OCI-LY7 (cell line): Measurements from ENCODE around the gene PCGF3. TPM values are rescaled to one million over a fixed set of nuclear protein-coding genes. Genes with fewer than 3 reads are reported as not detected.
A peak's percentile ranks its signal among the peaks of the same experiment; 100 is the strongest.

Experiments used
- BruUV-seq: library from RNA; stranded (reverse); fragments of 400-500 nt; replicated peaks from 2 replicates; lab custom pipeline; 2021; lab: Mats Ljungman, UMichigan
- CTCF ChIA-PET: fragments of 300-600 bp; sonication (Branson Sonifier 250); formaldehyde crosslinking; loops from one replicate; lab custom pipeline; 2022; ENCODE audit warnings: antibody characterized with exemption; ENCODE audit not compliant: unreplicated experiment; lab: Charles Lee
- POLR2A ChIA-PET: fragments of 300-600 bp; sonication (Branson Sonifier 250); formaldehyde crosslinking; loops from one replicate; lab custom pipeline; 2022; ENCODE audit warnings: antibody characterized with exemption; lab: Charles Lee
- DNase-seq: peaks from one replicate; pipeline ENCODE4 v3.0.0-alpha.2; 2015; ENCODE audit warnings: low spot score
- H2AFZ ChIP-seq: fragments of 200-600 bp; sonication (generic), shearing (Covaris generic); 2 replicates; pipeline ENCODE4 v1.6.1; 2014; ENCODE audit warnings: mild to moderate bottlenecking, antibody characterized with exemption, low read length, moderate library complexity
- H3K27ac ChIP-seq: fragments of 200-600 bp; sonication (generic); 2 replicates; pipeline ENCODE4 v1.5.1; 2014; ENCODE audit warnings: mixed run types, low read depth, mild to moderate bottlenecking, moderate library complexity, low read length, inconsistent platforms; ENCODE audit not compliant: poor library complexity, severe bottlenecking
- H3K36me3 ChIP-seq: fragments of 200-600 bp; sonication (generic); 2 replicates; pipeline ENCODE4 v1.6.1; 2014; ENCODE audit warnings: mild to moderate bottlenecking, antibody characterized with exemption, low read length, moderate library complexity, mixed read lengths; ENCODE audit not compliant: insufficient read depth
- H3K4me1 ChIP-seq: fragments of 200-600 bp; sonication (generic); 2 replicates; pipeline ENCODE4 v1.5.1; 2014; ENCODE audit warnings: mild to moderate bottlenecking, low read length; ENCODE audit not compliant: insufficient read depth, poor library complexity, severe bottlenecking
- H3K4me2 ChIP-seq: fragments of 200-600 bp; sonication (generic); 2 replicates; pipeline ENCODE4 v1.6.1; 2014; ENCODE audit warnings: mild to moderate bottlenecking, low read length
- H3K4me3 ChIP-seq: fragments of 200-600 bp; sonication (generic); 2 replicates; pipeline ENCODE4 v1.5.1; 2014; ENCODE audit warnings: mild to moderate bottlenecking, low read depth, low read length; ENCODE audit not compliant: poor library complexity, severe bottlenecking
- H3K79me2 ChIP-seq: fragments of 200-600 bp; sonication (generic); 2 replicates; pipeline ENCODE4 v1.6.1; 2016; ENCODE audit warnings: low read depth, mild to moderate bottlenecking, low read length, moderate library complexity, mixed read lengths; ENCODE audit not compliant: insufficient read depth
- H3K9me2 ChIP-seq: fragments of 200-600 bp; sonication (generic); 2 replicates; pipeline ENCODE4 v1.6.1; 2016; ENCODE audit warnings: mild to moderate bottlenecking, low read length, mixed read lengths; ENCODE audit not compliant: insufficient read depth
- H3K9me3 ChIP-seq: fragments of 200-600 bp; sonication (generic); 2 replicates; pipeline ENCODE4 v1.6.1; 2014; ENCODE audit warnings: mild to moderate bottlenecking, mixed run types, low read length, mixed read lengths
- H4K20me1 ChIP-seq: fragments of 200-600 bp; sonication (generic); 2 replicates; pipeline ENCODE4 v1.6.1; 2014; ENCODE audit warnings: mild to moderate bottlenecking, antibody characterized with exemption, low read length, moderate library complexity, mixed read lengths; ENCODE audit not compliant: insufficient read depth
- CTCF ChIP-seq: fragments of 200-600 bp; sonication (generic); conservative IDR thresholded peaks from 2 replicates; pipeline ENCODE4 v1.5.1; 2014; ENCODE audit warnings: mild to moderate bottlenecking, antibody characterized with exemption, low read length, moderate library complexity, mixed read lengths
- EZH2phosphoT487 ChIP-seq: fragments of 200-600 bp; sonication (generic); IDR thresholded peaks from 2 replicates; pipeline ENCODE4 v1.6.1; 2018; ENCODE audit warnings: low read depth, borderline replicate concordance, mild to moderate bottlenecking, mixed run types, antibody characterized with exemption, low read length, moderate library complexity, mixed read lengths
- intact Hi-C: fragments of 100-400 bp; cut with micrococcal nuclease; formaldehyde crosslinking; loops from one replicate; pipeline ENCODE4 v1.10.0; 2022; ENCODE audit not compliant: unreplicated experiment
- total RNA-seq, 2 experiments: library from RNA; depleted of rRNA in 1 of 2; stranded (reverse); fragments of >200 nt in 1 of 2; shearing (Covaris generic) in 1 of 2; gene quantifications; 2 replicates each; pipeline ENCODE4 v1.2.3, GENCODE V29; 2014 to 2022

PCGF3 gene
- total RNA-seq, 2 experiments from 2014 or later = 33.8 to 50.2 TPM

- no peak overlapping the region for H3K4me3 ChIP-seq
- H3K36me3 ChIP-seq = peaks cover 21% of the 10 kb centered on the region; the same call in 1 of the 2 replicates
- intact Hi-C loops = loop anchor here (2.0 to 5.0 kb wide), 3 partner anchors 150 to 500 kb away; partner anchors contain the start of gene IDUA
- no peaks in the 10 kb centered on the region for H3K9me2 ChIP-seq
- peaks cover 10% of the 10 kb centered on the region for H3K4me1 ChIP-seq
- H3K79me2 ChIP-seq = no peaks in the 10 kb centered on the region
- H4K20me1 ChIP-seq = no peaks in the 10 kb centered on the region
- H3K27ac ChIP-seq = no peak overlapping the region
- POLR2A ChIA-PET = no interaction called here
- no peak overlapping the region for H3K4me2 ChIP-seq
- no peaks in the 10 kb centered on the region for H3K9me3 ChIP-seq
- H2AFZ ChIP-seq = no peak overlapping the region
- CTCF ChIA-PET = interaction anchor here (0.7 to 0.9 kb wide), 2 partner anchors 108 to 149 kb away, joined by 3 to 10 read pairs; no protein-coding TSS in a partner anchor
- DNase-seq = no peak
- no TSS peak for BruUV-seq
- TF ChIP-seq CTCF = no peak
- no peak for TF ChIP-seq EZH2phosphoT487
Observed at GRCh38 chr4:742096-742741, 36.6 kb downstream of the PCGF3 start.

GRCh38 chr4:742742-743311, 37.2 kb downstream of the PCGF3 start:
- no peak overlapping the region for H3K4me2 ChIP-seq
- no peaks in the 10 kb centered on the region for H3K9me3 ChIP-seq
- H4K20me1 ChIP-seq = no peaks in the 10 kb centered on the region
- H3K4me3 ChIP-seq = no peak overlapping the region
- H3K27ac ChIP-seq = no peak overlapping the region
- intact Hi-C loops = loop anchor here (2.0 to 5.0 kb wide), 3 partner anchors 149 to 501 kb away; partner anchors contain the start of gene IDUA
- peaks cover 10% of the 10 kb centered on the region for H3K4me1 ChIP-seq
- no peak overlapping the region for H2AFZ ChIP-seq
- peak; percentile 74 for DNase-seq
- ChIA-PET CTCF (interaction anchor here (0.7 to 0.9 kb wide), 2 partner anchors 109 to 148 kb away, joined by 3 to 10 read pairs; no protein-coding TSS in a partner anchor), POLR2A (no interaction called here)
- TF ChIP-seq CTCF = peak; percentile 96
- TF ChIP-seq EZH2phosphoT487 = no peak
- no peaks in the 10 kb centered on the region for H3K79me2 ChIP-seq
- H3K36me3 ChIP-seq = peaks cover 18% of the 10 kb centered on the region; the same call in 1 of the 2 replicates
- BruUV-seq = no TSS peak
- H3K9me2 ChIP-seq = no peaks in the 10 kb centered on the region
